ENCODE measurements around the gene RAB22A. TPM values are rescaled to one million over a fixed set of nuclear protein-coding genes. Genes with fewer than 3 reads are reported as not detected.

Gene RAB22A, protein sequence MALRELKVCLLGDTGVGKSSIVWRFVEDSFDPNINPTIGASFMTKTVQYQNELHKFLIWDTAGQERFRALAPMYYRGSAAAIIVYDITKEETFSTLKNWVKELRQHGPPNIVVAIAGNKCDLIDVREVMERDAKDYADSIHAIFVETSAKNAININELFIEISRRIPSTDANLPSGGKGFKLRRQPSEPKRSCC
- total RNA-seq = 20.4 to 21.2 TPM (median 20.7 TPM) in 3 replicates

DNA sequence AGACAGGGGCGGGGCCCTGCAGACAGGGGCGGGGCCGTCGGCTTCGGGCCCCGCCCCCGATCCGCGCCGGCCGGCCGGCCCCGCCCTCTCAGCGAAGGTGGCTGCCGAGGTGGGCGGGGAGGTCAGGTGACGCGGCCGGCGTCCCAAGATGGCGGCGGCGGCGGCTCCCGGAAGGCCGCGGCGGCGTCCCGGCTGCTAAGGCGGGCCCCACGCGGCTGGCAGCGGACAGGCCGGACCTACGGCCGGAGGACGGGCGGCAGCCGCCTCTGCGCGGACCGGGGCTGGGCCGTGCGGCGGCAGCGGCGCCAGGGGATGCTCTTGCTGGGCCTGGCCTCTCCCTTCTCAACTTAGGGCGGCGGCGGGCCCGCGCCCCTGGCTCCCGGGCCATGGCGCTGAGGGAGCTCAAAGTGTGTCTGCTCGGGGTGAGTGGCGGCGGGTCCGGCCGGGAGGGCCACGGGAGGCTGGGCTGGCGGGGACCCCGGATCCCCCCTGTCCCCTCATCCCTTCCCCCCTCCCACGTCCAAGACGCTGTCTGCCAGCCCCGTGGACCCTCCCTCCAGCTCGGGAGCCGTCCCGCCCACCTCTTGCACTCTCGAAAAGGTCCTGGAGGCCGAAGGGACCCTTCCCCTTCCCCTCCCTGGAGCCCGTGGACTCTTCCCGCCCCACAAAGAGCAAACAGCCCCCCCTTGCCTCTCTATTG lies at the start of gene RAB22A:
RAB22A (plus strand) TSS at position 125 of the 700 bp plus-strand sequence; CDS start at position 387, 262 bp downstream.
- no peak for TF ChIP-seq CTCF (IDR thresholded peaks at IDR 0.05; ENCODE audit: unreplicated experiment)
- peak; percentile 81 to 84 for DNase-seq (ENCODE audit: low spot score in 2 of 2, unreplicated experiment in 2 of 2)
- no peaks in the 10 kb centered on the region for H3K27me3 Mint-ChIP-seq (ENCODE audit: low read depth)
- peaks cover 14% of the 10 kb centered on the region for H3K4me1 Mint-ChIP-seq
- H3K36me3 Mint-ChIP-seq = peaks cover 21% of the 10 kb centered on the region
- H3K4me3 Mint-ChIP-seq = peak within 1 kb of the TSS; percentile 94
- H3K27ac Mint-ChIP-seq = peak within 1 kb of the TSS; percentile 92
- no peaks in the 10 kb centered on the region for H3K9me3 Mint-ChIP-seq

- no peaks in the 10 kb centered on the region for H3K27me3 Mint-ChIP-seq (ENCODE audit: low read depth)
- no peaks in the 10 kb centered on the region for H3K4me1 Mint-ChIP-seq
- no peak overlapping the region for H3K4me3 Mint-ChIP-seq
- no peak for TF ChIP-seq CTCF (IDR thresholded peaks at IDR 0.05; ENCODE audit: unreplicated experiment)
- H3K9me3 Mint-ChIP-seq = peaks cover 9% of the 10 kb centered on the region
- no peak overlapping the region for H3K27ac Mint-ChIP-seq
- no peak for DNase-seq (ENCODE audit: low spot score in 2 of 2, unreplicated experiment in 2 of 2)
- peaks cover 16% of the 10 kb centered on the region for H3K36me3 Mint-ChIP-seq
Observed at GRCh38 chr20:58260006-58260405, 49.5 kb upstream of the RAB22A start.

DNA sequence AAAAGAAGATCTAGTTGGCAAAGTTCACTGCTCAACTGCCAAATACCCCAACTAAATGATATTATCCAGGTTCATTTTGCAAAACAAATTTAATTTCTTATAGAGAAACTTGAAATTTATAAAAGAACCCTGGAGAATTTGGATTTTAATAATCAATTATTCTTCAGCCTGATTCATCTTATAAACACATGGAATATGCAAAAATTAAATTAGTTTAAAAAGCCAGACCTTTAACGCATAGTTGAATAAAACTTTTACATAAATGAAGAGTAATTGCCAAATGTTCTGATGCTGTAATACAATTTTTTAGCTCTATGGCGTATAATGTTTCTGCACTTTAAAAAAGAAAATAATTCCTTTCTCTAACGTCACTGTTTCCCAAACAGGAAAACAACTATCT lies 47.9 kb upstream of the RAB22A start:
- DNase-seq (ENCODE audit: low spot score in 2 of 2, unreplicated experiment in 2 of 2) = no peak
- Mint-ChIP-seq H3K36me3 (peaks cover 14% of the 10 kb centered on the region), H3K4me1 (no peaks in the 10 kb centered on the region), H3K9me3 (peaks cover 5% of the 10 kb centered on the region), H3K27ac (no peak overlapping the region), H3K27me3 (ENCODE audit: low read depth) (no peaks in the 10 kb centered on the region), H3K4me3 (no peak overlapping the region)
- no peak for TF ChIP-seq CTCF (IDR thresholded peaks at IDR 0.05; ENCODE audit: unreplicated experiment)

GRCh38 chr20:58264271-58264670 lies 45.2 kb upstream of the RAB22A start:
- Mint-ChIP-seq H3K4me1 (no peaks in the 10 kb centered on the region), H3K9me3 (no peaks in the 10 kb centered on the region)
- TF ChIP-seq CTCF (IDR thresholded peaks at IDR 0.05; ENCODE audit: unreplicated experiment) = no peak

DNA sequence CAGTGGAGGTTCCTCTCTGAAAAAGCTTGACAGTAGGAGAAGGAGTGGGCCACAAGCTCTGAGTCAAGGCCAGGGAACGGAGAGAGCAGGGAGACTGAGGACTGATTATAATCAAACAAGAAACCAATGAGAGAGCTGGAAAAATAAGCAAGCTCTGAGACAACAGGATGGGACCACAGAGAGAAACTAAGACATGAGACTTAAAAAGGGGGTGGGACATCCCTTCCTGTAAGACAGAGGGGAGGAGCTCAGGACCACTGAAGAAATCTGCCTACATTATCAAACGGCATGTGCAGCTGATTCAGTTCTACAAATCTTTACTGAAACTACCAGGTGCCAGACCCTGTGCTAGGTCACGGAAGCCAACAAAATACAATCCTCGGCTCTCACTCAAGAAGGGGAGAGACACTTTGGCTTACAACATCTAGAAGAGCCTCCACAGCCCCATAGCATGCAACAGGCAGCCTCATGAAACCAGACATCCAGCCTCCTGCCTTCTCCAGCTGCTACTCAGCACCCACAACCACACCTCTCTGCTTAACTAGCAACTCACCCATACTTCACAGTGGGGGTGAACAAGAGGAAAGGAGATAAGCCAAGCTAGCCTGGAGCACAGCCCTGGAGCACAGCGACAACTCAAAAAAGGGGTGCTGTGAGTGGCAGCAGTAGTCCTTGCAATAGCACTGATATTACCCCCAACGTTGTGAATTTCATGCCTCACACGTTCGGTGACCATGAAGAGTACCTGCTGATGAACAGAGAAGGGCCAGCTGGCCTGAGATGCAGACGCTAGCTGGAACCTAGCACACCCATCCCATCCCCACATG lies 41.9 kb upstream of the RAB22A start:
- Mint-ChIP-seq H3K27me3 (ENCODE audit: low read depth) (no peaks in the 10 kb centered on the region), H3K27ac (no peak overlapping the region)

More at GRCh38 chr20:58264271-58264670, 45.2 kb upstream of the RAB22A start:
- DNase-seq (ENCODE audit: low spot score in 2 of 2, unreplicated experiment in 2 of 2) = no peak
- H3K27me3 Mint-ChIP-seq (ENCODE audit: low read depth) = no peaks in the 10 kb centered on the region
- no peak overlapping the region for H3K4me3 Mint-ChIP-seq
- H3K27ac Mint-ChIP-seq = no peak overlapping the region
- peaks cover 13% of the 10 kb centered on the region for H3K36me3 Mint-ChIP-seq

More for the DNA sequence above, 41.9 kb upstream of the RAB22A start:
- DNase-seq (ENCODE audit: low spot score in 2 of 2, unreplicated experiment in 2 of 2) = no peak
- H3K36me3 Mint-ChIP-seq = peaks cover 17% of the 10 kb centered on the region
- no peak overlapping the region for H3K4me3 Mint-ChIP-seq
- peaks cover 12% of the 10 kb centered on the region for H3K4me1 Mint-ChIP-seq
- no peak for TF ChIP-seq CTCF (IDR thresholded peaks at IDR 0.05; ENCODE audit: unreplicated experiment)
- no peaks in the 10 kb centered on the region for H3K9me3 Mint-ChIP-seq
